Uterus (tissue), 4 donors: ENCODE measurements around the gene CPM. TPM values are rescaled to one million over a fixed set of nuclear protein-coding genes. Genes with fewer than 3 reads are reported as not detected.

ENCODE experiments used
- DNase-seq, 2 donors: peaks; one replicate each; pipeline ENCODE4 v3.0.0-alpha.2; 2019 to 2020
- H3K27ac ChIP-seq, 2 donors: fragments of 200-600 bp; sonication (generic); 1 replicate in 1 of 2; 2 replicates in 1 of 2; pipeline ENCODE4 v1.5.1; 2016 to 2018
- H3K27me3 ChIP-seq, 2 donors: fragments of 200-600 bp; sonication (generic); one replicate each; pipeline ENCODE4 v1.5.1; 2018 to 2019; ENCODE audit warnings: control low read depth in 1 of 2
- H3K36me3 ChIP-seq, 2 donors: fragments of 200-600 bp; sonication (generic); one replicate each; pipeline ENCODE4 v1.5.1; 2019; ENCODE audit warnings: control low read depth in 1 of 2
- H3K4me1 ChIP-seq, 2 donors: fragments of 200-600 bp; sonication (generic); one replicate each; pipeline ENCODE4 v1.5.1; 2018 to 2019; ENCODE audit warnings: control low read depth in 1 of 2
- H3K4me3 ChIP-seq, 2 donors: fragments of 200-600 bp; sonication (generic); 1 replicate in 1 of 2; 2 replicates in 1 of 2; pipeline ENCODE4 v1.5.1; 2018 to 2019; ENCODE audit warnings: mild to moderate bottlenecking in 1 of 2
- H3K9me3 ChIP-seq, 2 donors: fragments of 200-600 bp; sonication (generic); one replicate each; pipeline ENCODE4 v1.5.1; 2019; ENCODE audit warnings: control low read depth in 1 of 2
- CTCF ChIP-seq, 4 experiments: fragments of 200-600 bp in 2 of 4; fragments of 450-650 bp in 2 of 4; sonication (generic) in 2 of 4; IDR thresholded peaks; one replicate each; pipeline ENCODE4 v1.5.1; 2016 to 2019; ENCODE audit warnings: antibody characterized with exemption in 4 of 4, mild to moderate bottlenecking in 2 of 4, moderate library complexity in 1 of 4
- POLR2A ChIP-seq, 2 donors: fragments of 450-650 bp; IDR thresholded peaks; one replicate each; pipeline ENCODE4 v1.6.1; 2016; ENCODE audit warnings: antibody characterized with exemption in 2 of 2, mild to moderate bottlenecking in 1 of 2, moderate library complexity in 1 of 2
- intact Hi-C: fragments of 100-400 bp; cut with DNase I; formaldehyde crosslinking; loops from one replicate; pipeline ENCODE4 v1.15.1; 2023; ENCODE audit warnings: low total_unique reads
- total RNA-seq, 4 donors: library from RNA; depleted of rRNA in 3 of 4; stranded (reverse); fragments of >200 nt in 3 of 4; gene quantifications; one replicate each; pipeline versions ENCODE4 v1.1.0 to v1.2.4, GENCODE V29; 2014 to 2023
- donor health status: DM: yes; HTN: yes; CAD: no.

The CPM gene
- total RNA-seq, 4 donors from 2014 or later, result 4.4 to 20.0 (median 10.7) TPM

DNA sequence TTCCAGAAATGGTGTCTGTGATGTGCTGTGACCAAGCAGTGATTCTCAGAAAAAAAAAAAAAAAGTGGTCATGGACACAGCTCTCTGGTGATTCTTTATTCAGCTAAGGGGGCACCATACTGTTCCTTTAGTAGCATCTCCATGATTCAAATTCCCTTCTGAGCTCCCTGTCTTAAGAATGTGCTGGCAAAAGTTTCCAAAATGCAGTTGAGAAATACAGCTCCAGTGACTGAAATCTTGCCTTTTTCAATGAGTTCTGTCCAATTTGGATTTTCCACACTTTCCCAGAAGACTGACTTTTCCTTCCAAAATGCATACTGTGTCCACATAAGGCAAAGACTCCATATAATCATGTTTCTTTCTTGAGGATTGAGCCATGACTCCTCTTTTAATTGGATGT lies 24.3 kb upstream of the CPM start:
- H3K27ac ChIP-seq, result no peak overlapping the region
- no peaks in the 10 kb centered on the region for H3K36me3 ChIP-seq
- no peaks in the 10 kb centered on the region for H3K9me3 ChIP-seq
- DNase-seq, result no peak
- intact Hi-C loops, result no loop called here
- no peaks in the 10 kb centered on the region for H3K4me1 ChIP-seq
- no peak overlapping the region for H3K4me3 ChIP-seq
- TF ChIP-seq POLR2A (IDR thresholded peaks at IDR 0.05), result no peak
- no peak for TF ChIP-seq CTCF (IDR thresholded peaks at IDR 0.05)
- no peaks in the 10 kb centered on the region for H3K27me3 ChIP-seq

GRCh38 chr12:68956466-68956865 lies 23.5 kb upstream of the CPM start:
- no peak for TF ChIP-seq POLR2A (IDR thresholded peaks at IDR 0.05)
- TF ChIP-seq CTCF (IDR thresholded peaks at IDR 0.05), result no peak
- Histone ChIP-seq H3K4me3 (no peak overlapping the region), H3K36me3 (no peaks in the 10 kb centered on the region), H3K27ac (no peak overlapping the region), H3K9me3 (no peaks in the 10 kb centered on the region), H3K27me3 (no peaks in the 10 kb centered on the region), H3K4me1 (no peaks in the 10 kb centered on the region)
- intact Hi-C loops, result no loop called here
- DNase-seq, result no peak

- Histone ChIP-seq H3K9me3 (no peaks in the 10 kb centered on the region), H3K4me1 (no peaks in the 10 kb centered on the region), H3K4me3 (no peak overlapping the region), H3K27me3 (no peaks in the 10 kb centered on the region), H3K36me3 (no peaks in the 10 kb centered on the region), H3K27ac (no peak overlapping the region)
- intact Hi-C loops, result no loop called here
- TF ChIP-seq POLR2A (IDR thresholded peaks at IDR 0.05) (no peak), CTCF (IDR thresholded peaks at IDR 0.05) (no peak)
- no peak for DNase-seq
These were observed 21.8 kb upstream of the CPM start for GRCh38 chr12:68954811-68955210.

DNA sequence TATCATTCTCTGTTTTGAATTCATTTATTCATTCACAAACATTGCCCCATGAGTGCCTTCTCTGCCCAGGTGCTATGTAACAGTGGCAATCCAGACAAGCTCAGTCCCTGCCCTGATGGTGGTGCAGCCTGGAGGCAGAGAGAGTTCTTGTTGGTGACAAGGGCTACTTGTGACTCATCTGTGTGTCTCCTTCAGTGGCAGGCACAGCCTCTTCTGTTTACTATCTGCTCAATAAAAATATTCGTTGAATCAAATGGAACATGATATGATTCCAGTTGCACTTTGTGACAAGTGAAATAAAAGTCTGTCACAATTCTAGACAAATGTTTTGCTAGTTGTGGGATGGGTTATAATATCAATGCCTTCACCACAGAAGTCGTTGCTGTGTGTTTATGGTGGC lies 20.6 kb upstream of the CPM start:
- no peak overlapping the region for H3K4me3 ChIP-seq
- no peaks in the 10 kb centered on the region for H3K27me3 ChIP-seq
- no peak for TF ChIP-seq CTCF (IDR thresholded peaks at IDR 0.05)
- H3K4me1 ChIP-seq, result no peaks in the 10 kb centered on the region
- H3K9me3 ChIP-seq, result no peaks in the 10 kb centered on the region
- no peaks in the 10 kb centered on the region for H3K36me3 ChIP-seq
- intact Hi-C loops, result no loop called here
- DNase-seq, result no peak
- no peak overlapping the region for H3K27ac ChIP-seq

DNA sequence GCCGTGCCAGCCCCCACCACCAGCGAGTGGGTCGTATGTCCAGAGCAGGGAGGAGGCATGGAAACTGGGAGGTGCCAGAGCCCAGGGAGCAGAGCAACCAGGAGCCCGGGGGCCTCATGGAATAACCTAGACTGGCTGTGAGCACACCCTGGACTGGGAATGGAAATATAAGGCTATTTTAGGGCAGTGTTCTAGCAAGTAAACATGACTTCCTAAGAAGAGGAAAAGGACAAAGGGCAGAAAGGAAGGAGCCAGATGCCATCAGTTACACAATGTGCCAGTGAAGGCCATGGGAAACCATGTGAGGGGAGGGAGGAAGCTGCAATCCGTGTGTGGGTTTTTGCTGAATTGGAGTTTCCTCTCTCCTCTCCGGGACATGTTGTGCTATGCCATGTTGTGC lies 18.7 kb upstream of the CPM start:
- peak in 1 of 2 donors; percentile 22 for DNase-seq
- intact Hi-C loops, result no loop called here
- H3K4me3 ChIP-seq, result no peak overlapping the region
- H3K36me3 ChIP-seq, result no peaks in the 10 kb centered on the region
- H3K4me1 ChIP-seq, result no peaks in the 10 kb centered on the region
- H3K9me3 ChIP-seq, result no peaks in the 10 kb centered on the region
- no peak overlapping the region for H3K27ac ChIP-seq
- TF ChIP-seq CTCF (IDR thresholded peaks at IDR 0.05), result no peak
- TF ChIP-seq POLR2A (IDR thresholded peaks at IDR 0.05), result no peak
- no peaks in the 10 kb centered on the region for H3K27me3 ChIP-seq
